NCI-H510A (cell line): ENCODE data around the gene FRS3.

Experiments used
- DNase-seq: peaks from one replicate; lab custom pipeline; 2025; lab: John Stamatoyannopoulos, UW

The FRS3 gene

GRCh38 chr6:41728073-41728936 lies 51.4 kb downstream of the FRS3 start:
- DNase-seq = peak; percentile 94

- DNase-seq = no peak
Observed at GRCh38 chr6:41727705-41728072, 52.0 kb downstream of the FRS3 start.

GRCh38 chr6:41726876-41727275 lies 52.8 kb downstream of the FRS3 start:
- no peak for DNase-seq

GRCh38 chr6:41724586-41725501 lies 54.9 kb downstream of the FRS3 start:
- no peak for DNase-seq

GRCh38 chr6:41724228-41724580 lies 55.5 kb downstream of the FRS3 start:
- DNase-seq = no peak

- peak; percentile 42 for DNase-seq
Observed at GRCh38 chr6:41723530-41724227, 56.0 kb downstream of the FRS3 start.

GRCh38 chr6:41722969-41723529 lies 56.7 kb downstream of the FRS3 start:
- DNase-seq = no peak

GRCh38 chr6:41721414-41721813 lies 58.3 kb downstream of the FRS3 start:
- no peak for DNase-seq

- DNase-seq = no peak
Observed at GRCh38 chr6:41720783-41721182, 58.9 kb downstream of the FRS3 start.

GRCh38 chr6:41720262-41720620 lies 59.5 kb downstream of the FRS3 start:
- no peak for DNase-seq
